Measurements from ENCODE around the gene SMC6. TPM values are rescaled to one million over a fixed set of nuclear protein-coding genes. Genes with fewer than 3 reads are reported as not detected.

The SMC6 gene
- total and polyA plus RNA-seq, 10 of the 15 experiments (the other 5 are each of a cell fraction or from before 2014, with no cell fraction given) = 12.8 to 63.8 (median 38.8) TPM

GRCh38 chr2:17683981-17684380, 69.6 kb downstream of the SMC6 start (continued):
- TF ChIP-seq, protein P1, sequence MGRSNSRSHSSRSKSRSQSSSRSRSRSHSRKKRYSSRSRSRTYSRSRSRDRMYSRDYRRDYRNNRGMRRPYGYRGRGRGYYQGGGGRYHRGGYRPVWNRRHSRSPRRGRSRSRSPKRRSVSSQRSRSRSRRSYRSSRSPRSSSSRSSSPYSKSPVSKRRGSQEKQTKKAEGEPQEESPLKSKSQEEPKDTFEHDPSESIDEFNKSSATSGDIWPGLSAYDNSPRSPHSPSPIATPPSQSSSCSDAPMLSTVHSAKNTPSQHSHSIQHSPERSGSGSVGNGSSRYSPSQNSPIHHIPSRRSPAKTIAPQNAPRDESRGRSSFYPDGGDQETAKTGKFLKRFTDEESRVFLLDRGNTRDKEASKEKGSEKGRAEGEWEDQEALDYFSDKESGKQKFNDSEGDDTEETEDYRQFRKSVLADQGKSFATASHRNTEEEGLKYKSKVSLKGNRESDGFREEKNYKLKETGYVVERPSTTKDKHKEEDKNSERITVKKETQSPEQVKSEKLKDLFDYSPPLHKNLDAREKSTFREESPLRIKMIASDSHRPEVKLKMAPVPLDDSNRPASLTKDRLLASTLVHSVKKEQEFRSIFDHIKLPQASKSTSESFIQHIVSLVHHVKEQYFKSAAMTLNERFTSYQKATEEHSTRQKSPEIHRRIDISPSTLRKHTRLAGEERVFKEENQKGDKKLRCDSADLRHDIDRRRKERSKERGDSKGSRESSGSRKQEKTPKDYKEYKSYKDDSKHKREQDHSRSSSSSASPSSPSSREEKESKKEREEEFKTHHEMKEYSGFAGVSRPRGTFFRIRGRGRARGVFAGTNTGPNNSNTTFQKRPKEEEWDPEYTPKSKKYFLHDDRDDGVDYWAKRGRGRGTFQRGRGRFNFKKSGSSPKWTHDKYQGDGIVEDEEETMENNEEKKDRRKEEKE (IDR thresholded peaks at IDR 0.05) = no peak
- TF ChIP-seq, protein P2, sequence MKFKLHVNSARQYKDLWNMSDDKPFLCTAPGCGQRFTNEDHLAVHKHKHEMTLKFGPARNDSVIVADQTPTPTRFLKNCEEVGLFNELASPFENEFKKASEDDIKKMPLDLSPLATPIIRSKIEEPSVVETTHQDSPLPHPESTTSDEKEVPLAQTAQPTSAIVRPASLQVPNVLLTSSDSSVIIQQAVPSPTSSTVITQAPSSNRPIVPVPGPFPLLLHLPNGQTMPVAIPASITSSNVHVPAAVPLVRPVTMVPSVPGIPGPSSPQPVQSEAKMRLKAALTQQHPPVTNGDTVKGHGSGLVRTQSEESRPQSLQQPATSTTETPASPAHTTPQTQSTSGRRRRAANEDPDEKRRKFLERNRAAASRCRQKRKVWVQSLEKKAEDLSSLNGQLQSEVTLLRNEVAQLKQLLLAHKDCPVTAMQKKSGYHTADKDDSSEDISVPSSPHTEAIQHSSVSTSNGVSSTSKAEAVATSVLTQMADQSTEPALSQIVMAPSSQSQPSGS (IDR thresholded peaks at IDR 0.05; ENCODE audit: low read length) = no peak
- no peak for TF ChIP-seq HDAC6 (IDR thresholded peaks at IDR 0.05; ENCODE audit: unreplicated experiment)

- ATAC-seq = no peak
- in situ Hi-C loops (cut with MboI) = no loop called here
- intact Hi-C loops (cut with micrococcal nuclease; ENCODE audit: unreplicated experiment) = no loop called here
- ChIA-PET POLR2A (interaction anchor here (0.5 kb wide), 1 partner anchor 11 kb away, joined by 4 read pairs; no protein-coding TSS in a partner anchor), CTCF (interaction anchor here (0.9 to 1.9 kb wide), 3 partner anchors 11 to 36 kb away, joined by 4 to 15 read pairs (median 5); no protein-coding TSS in a partner anchor), RAD21 (ENCODE audit: unreplicated experiment) (interaction anchor here (1.5 kb wide), 1 partner anchor 11 kb away, joined by 10 read pairs; no protein-coding TSS in a partner anchor), SMC1A (ENCODE audit: uncharacterized antibody, unreplicated experiment) (interaction anchor here (1.2 to 2.2 kb wide), 3 partner anchors 11 to 37 kb away, joined by 5 to 10 read pairs (median 5); no protein-coding TSS in a partner anchor)
- DNase-seq (ENCODE audit: low read depth, low spot score) = no peak
- Histone ChIP-seq H3K79me2 (ENCODE audit: control insufficient read depth, insufficient read depth, low read length) (no peaks in the 10 kb centered on the region), H3K4me3 (no peak overlapping the region), H3K27ac (ENCODE audit: control insufficient read depth, insufficient read depth) (no peak overlapping the region), H3K9me3 (replicated peaks; ENCODE audit: control insufficient read depth, insufficient read depth, low read length) (no peaks in the 10 kb centered on the region), H3K9ac (ENCODE audit: control insufficient read depth, insufficient read depth, low read length) (no peak overlapping the region), H2AFZ (ENCODE audit: control insufficient read depth, low read depth, low read length) (no peak overlapping the region), H3K27me3 (replicated peaks in 1 of 2; ENCODE audit: control insufficient read depth in 2 of 2, insufficient read depth in 2 of 2, low read length in 1 of 2) (no peaks in the 10 kb centered on the region), H3K4me1 (ENCODE audit: control insufficient read depth, insufficient read depth, low read length) (no peaks in the 10 kb centered on the region), H3K4me2 (ENCODE audit: control insufficient read depth, insufficient read depth) (no peak overlapping the region), H3K36me3 (ENCODE audit: control insufficient read depth in 2 of 2, insufficient read depth in 2 of 2, low read length in 1 of 2) (peaks cover 0 to 22% of the 10 kb centered on the region in 2 experiments), H4K20me1 (ENCODE audit: control insufficient read depth, insufficient read depth) (no peaks in the 10 kb centered on the region)
- no TSS peak for BruUV-seq (replicated peaks)
- TF ChIP-seq, protein P3, sequence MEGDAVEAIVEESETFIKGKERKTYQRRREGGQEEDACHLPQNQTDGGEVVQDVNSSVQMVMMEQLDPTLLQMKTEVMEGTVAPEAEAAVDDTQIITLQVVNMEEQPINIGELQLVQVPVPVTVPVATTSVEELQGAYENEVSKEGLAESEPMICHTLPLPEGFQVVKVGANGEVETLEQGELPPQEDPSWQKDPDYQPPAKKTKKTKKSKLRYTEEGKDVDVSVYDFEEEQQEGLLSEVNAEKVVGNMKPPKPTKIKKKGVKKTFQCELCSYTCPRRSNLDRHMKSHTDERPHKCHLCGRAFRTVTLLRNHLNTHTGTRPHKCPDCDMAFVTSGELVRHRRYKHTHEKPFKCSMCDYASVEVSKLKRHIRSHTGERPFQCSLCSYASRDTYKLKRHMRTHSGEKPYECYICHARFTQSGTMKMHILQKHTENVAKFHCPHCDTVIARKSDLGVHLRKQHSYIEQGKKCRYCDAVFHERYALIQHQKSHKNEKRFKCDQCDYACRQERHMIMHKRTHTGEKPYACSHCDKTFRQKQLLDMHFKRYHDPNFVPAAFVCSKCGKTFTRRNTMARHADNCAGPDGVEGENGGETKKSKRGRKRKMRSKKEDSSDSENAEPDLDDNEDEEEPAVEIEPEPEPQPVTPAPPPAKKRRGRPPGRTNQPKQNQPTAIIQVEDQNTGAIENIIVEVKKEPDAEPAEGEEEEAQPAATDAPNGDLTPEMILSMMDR (IDR thresholded peaks at IDR 0.05 in 2 of 3, conservative IDR thresholded peaks at IDR 0.05 in 1 of 3; ENCODE audit: control insufficient read depth in 2 of 3, extremely low read depth in 1 of 3, insufficient read depth in 1 of 3, low read depth in 3 of 3, low read length in 3 of 3) = no peak
- 66% methylated on average over 6 of the region's 6 CpGs for WGBS (ENCODE audit: insufficient coverage, insufficient replicate concordance, low lambda C conversion rate, missing lambda C conversion rate)
- FAIRE-seq = no peak
These were observed 71.3 kb downstream of the SMC6 start for GRCh38 chr2:17682098-17682857.
